ENCODE results near the gene CRBN.

The CRBN gene

GRCh38 chr3:3109407-3110298 is 69.8 kb downstream of the CRBN start:
- DNase-seq, result no peak

DNA sequence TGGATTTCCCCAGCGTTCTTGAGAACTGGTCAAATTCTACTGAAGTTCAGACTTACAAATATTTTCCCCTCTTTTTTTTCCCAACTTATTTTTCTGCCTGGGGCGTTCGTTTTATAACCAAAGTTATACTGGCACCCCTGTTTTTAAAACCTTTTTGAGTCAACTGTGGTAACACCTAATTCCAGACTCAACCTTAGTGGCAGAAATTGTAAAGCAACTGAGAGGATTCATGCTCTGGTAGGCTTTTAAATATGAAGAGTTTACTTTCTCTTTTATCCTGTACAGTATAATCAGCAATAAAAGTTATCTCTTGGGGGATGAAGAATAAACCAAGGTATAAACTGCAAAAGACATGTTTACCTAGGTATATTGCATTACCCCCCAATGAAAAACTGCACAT is 71.6 kb downstream of the CRBN start:
- no peak for DNase-seq

DNA sequence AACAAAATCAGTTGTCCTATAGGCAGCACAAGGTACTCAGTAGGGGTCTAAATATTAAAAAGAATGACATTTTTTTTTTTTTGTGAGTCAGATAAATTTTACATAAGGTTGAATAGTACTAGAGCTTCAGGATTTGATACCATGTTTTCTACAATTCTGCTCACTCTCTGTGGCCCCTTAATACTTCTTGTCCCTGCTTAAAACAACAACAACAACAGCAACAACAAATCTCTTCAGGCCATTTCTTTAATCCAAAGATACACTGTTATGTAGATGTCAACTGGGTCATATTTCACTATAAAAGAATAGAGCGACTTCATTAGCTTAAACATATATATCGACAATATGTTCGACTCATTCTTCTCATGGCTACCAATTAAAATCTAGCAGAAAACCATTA is 72.3 kb downstream of the CRBN start:
- no peak for DNase-seq

DNA sequence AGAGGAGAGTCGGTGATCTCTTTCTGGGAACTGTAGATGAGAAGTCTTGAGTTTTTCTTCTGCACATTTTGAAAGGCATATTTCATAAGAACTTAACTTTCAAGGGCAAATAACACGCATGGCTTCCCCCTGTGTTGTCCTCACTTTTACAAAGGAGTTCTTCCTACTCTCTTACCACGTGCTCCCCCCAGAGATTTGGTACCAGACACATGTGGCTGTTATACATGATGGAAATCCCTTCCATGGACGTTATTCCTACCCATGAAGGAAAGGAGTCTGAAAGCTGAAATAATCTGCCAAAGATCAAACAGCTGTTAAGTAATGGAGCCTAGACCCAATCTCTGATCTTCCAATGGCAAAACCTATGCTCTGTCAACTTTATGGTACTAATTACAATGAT is 73.7 kb downstream of the CRBN start:
- no peak for DNase-seq

GRCh38 chr3:3105246-3105645 is 74.2 kb downstream of the CRBN start:
- DNase-seq, result no peak

DNA sequence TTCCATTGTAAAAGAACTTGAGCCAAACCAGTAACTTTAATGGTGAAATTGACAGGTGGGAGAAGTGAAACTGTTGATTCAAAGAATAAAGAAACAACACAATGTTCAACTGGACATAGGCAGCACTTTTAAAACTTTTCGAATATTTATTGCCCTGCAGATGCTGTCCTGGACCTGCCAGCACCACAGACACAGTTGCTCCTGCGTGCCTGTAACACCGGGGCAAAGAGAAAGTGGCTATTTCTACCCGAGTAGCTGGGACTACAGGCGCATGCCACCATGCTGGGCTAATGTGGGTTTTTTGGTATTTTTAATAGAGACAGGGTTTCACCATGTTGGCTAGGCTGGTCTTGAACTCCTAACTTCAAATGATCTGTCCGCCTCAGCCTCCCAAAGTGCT is 76.7 kb downstream of the CRBN start:
- DNase-seq, result no peak

DNA sequence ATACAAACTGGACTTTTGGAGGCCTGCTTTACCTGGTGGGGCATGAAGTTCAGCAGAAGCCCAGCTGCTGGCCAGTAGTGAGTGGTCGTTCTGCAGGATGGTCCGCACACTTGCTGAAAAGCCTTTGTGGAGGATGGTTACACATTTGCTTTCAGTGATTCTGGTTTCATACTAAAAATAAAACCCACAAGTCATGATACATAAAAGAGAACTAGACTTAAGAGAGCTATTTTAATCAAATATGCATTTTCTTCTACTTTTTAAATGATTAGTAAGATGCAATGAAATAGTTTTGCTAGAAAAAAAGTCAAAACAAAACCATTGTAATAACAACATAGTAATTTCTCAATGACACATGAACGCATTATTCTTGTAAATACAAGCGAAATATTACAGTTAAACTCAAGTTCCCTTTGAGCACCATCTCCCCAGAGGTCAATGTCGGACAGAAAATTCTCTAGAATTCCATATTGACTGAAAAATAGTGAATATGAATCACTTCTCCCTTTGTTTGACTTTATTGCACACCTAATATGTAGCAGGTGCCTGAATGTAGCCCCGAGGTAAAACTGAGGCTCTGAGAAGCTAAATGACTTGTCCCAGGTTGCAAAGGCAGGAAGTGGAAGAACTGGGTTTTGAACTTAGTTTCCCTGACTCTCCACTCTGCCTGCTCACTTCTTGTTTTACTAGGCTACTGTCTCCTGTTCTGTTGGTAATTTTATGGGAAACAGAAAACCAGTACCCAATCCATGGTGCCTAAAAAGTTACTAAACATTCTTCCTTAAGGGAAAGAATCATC is 77.6 kb downstream of the CRBN start:
- no peak for DNase-seq

Data from activated naive CD4-positive, alpha-beta T cell treated with Interleukin-2 at 50 U/mL for 16 hours (primary cell).